DMS79 (cell line): ENCODE measurements around the gene QKI.
"Not testable (repeated sequence)": the region's sequence is repeated elsewhere in the genome, so short reads cannot be mapped to it uniquely, and the experiment has no call there.

ENCODE experiments used
- DNase-seq: peaks from one replicate; lab custom pipeline; 2025; lab: John Stamatoyannopoulos, UW

Gene QKI

GRCh38 chr6:163439997-163440396 lies 25.5 kb downstream of the QKI start:
- DNase-seq = no peak

- DNase-seq = no peak
Observed at GRCh38 chr6:163442336-163442735, 27.8 kb downstream of the QKI start.

GRCh38 chr6:163444077-163444476 lies 29.6 kb downstream of the QKI start:
- no peak for DNase-seq

- DNase-seq = no peak
Observed at GRCh38 chr6:163446549-163446948, 32.0 kb downstream of the QKI start.

GRCh38 chr6:163449076-163449475 lies 34.6 kb downstream of the QKI start:
- no peak for DNase-seq

GRCh38 chr6:163454425-163454824 lies 39.9 kb downstream of the QKI start:
- DNase-seq = no peak

- DNase-seq = no peak
Observed at GRCh38 chr6:163455552-163455951, 41.0 kb downstream of the QKI start.

GRCh38 chr6:163457637-163458561 lies 43.4 kb downstream of the QKI start:
- DNase-seq = no peak

- no peak for DNase-seq
Observed at GRCh38 chr6:163459007-163459406, 44.5 kb downstream of the QKI start.

GRCh38 chr6:163459536-163459935 lies 45.0 kb downstream of the QKI start:
- no peak for DNase-seq

GRCh38 chr6:163460307-163460782 lies 45.8 kb downstream of the QKI start:
- no peak for DNase-seq

- DNase-seq = no peak
Observed at GRCh38 chr6:163461696-163462095, 47.2 kb downstream of the QKI start.

GRCh38 chr6:163463180-163463579 lies 48.7 kb downstream of the QKI start:
- DNase-seq = no peak

GRCh38 chr6:163463795-163464194 lies 49.3 kb downstream of the QKI start:
- no peak for DNase-seq

- DNase-seq = no peak
Observed at GRCh38 chr6:163466839-163467390, 52.4 kb downstream of the QKI start.

GRCh38 chr6:163468738-163469137 lies 54.2 kb downstream of the QKI start:
- no peak for DNase-seq

- no peak for DNase-seq
Observed at GRCh38 chr6:163469459-163469985, 55.0 kb downstream of the QKI start.

- DNase-seq = no peak
Observed at GRCh38 chr6:163470611-163471010, 56.1 kb downstream of the QKI start.

GRCh38 chr6:163474581-163474980 lies 60.1 kb downstream of the QKI start:
- DNase-seq = no peak

GRCh38 chr6:163476946-163477345 lies 62.4 kb downstream of the QKI start:
- DNase-seq = not testable (repeated sequence)

- DNase-seq = no peak
Observed at GRCh38 chr6:163483107-163483506, 68.6 kb downstream of the QKI start.

- no peak for DNase-seq
Observed at GRCh38 chr6:163485388-163485851, 70.9 kb downstream of the QKI start.

- DNase-seq = no peak
Observed at GRCh38 chr6:163486821-163487220, 72.3 kb downstream of the QKI start.
